DMS153 treated with DMSO at 0.1 percent for 48 hours (cell line): ENCODE measurements around the gene EXOC6B.
"Not testable (repeated sequence)": the region's sequence is repeated elsewhere in the genome, so short reads cannot be mapped to it uniquely, and the experiment has no call there.

Source experiments
- DNase-seq: peaks from one replicate; lab custom pipeline; 2025; ENCODE audit not compliant: unreplicated experiment; lab: John Stamatoyannopoulos, UW

Gene EXOC6B

GRCh38 chr2:72685638-72686213 is 140.1 kb downstream of the EXOC6B start:
- no peak for DNase-seq

- DNase-seq = no peak
These were observed 143.8 kb downstream of the EXOC6B start for GRCh38 chr2:72682061-72682460.

GRCh38 chr2:72681016-72681995 is 144.5 kb downstream of the EXOC6B start:
- DNase-seq = no peak

- no peak for DNase-seq
These were observed 147.8 kb downstream of the EXOC6B start for GRCh38 chr2:72678024-72678423.

GRCh38 chr2:72676341-72677025 is 149.3 kb downstream of the EXOC6B start:
- no peak for DNase-seq

- DNase-seq = no peak
These were observed 150.6 kb downstream of the EXOC6B start for GRCh38 chr2:72674982-72675915.

- DNase-seq = no peak
These were observed 152.6 kb downstream of the EXOC6B start for GRCh38 chr2:72673279-72673678.

GRCh38 chr2:72669121-72669520 is 156.7 kb downstream of the EXOC6B start:
- no peak for DNase-seq

- no peak for DNase-seq
These were observed 157.2 kb downstream of the EXOC6B start for GRCh38 chr2:72668647-72669046.

GRCh38 chr2:72665448-72665847 is 160.4 kb downstream of the EXOC6B start:
- no peak for DNase-seq

GRCh38 chr2:72661985-72662384 is 163.8 kb downstream of the EXOC6B start:
- no peak for DNase-seq

- DNase-seq = no peak
These were observed 176.0 kb downstream of the EXOC6B start for GRCh38 chr2:72649810-72650209.

GRCh38 chr2:72641221-72641620 is 184.6 kb downstream of the EXOC6B start:
- DNase-seq = not testable (repeated sequence)

- DNase-seq = no peak
These were observed 187.1 kb downstream of the EXOC6B start for GRCh38 chr2:72638600-72639211.

- DNase-seq = no peak
These were observed 189.6 kb downstream of the EXOC6B start for GRCh38 chr2:72636210-72636609.

GRCh38 chr2:72630767-72631166 is 195.1 kb downstream of the EXOC6B start:
- no peak for DNase-seq

- DNase-seq = no peak
These were observed 196.8 kb downstream of the EXOC6B start for GRCh38 chr2:72629062-72629461.

GRCh38 chr2:72627083-72627482 is 198.8 kb downstream of the EXOC6B start:
- no peak for DNase-seq

GRCh38 chr2:72625366-72625765 is 200.5 kb downstream of the EXOC6B start:
- no peak for DNase-seq

GRCh38 chr2:72623481-72623880 is 202.4 kb downstream of the EXOC6B start:
- no peak for DNase-seq
